Middle frontal gyrus (tissue), 1 donor: Measurements from ENCODE around the gene APOBEC4.
"Not testable (repeated sequence)": the region's sequence is repeated elsewhere in the genome, so short reads cannot be mapped to it uniquely, and the experiment has no call there.

Experiments
- DNase-seq: peaks from one replicate; pipeline ENCODE4 v3.0.0-alpha.2; 2015; ENCODE audit warnings: low spot score; ENCODE audit errors: extremely low spot score

The APOBEC4 gene

GRCh38 chr1:183635099-183635605 lies 18.0 kb downstream of the APOBEC4 start:
- no peak for DNase-seq

- no peak for DNase-seq
These were observed 18.6 kb downstream of the APOBEC4 start for GRCh38 chr1:183634429-183635065.

- DNase-seq, result peak; percentile 40
These were observed 19.3 kb downstream of the APOBEC4 start for GRCh38 chr1:183633676-183634343.

DNA sequence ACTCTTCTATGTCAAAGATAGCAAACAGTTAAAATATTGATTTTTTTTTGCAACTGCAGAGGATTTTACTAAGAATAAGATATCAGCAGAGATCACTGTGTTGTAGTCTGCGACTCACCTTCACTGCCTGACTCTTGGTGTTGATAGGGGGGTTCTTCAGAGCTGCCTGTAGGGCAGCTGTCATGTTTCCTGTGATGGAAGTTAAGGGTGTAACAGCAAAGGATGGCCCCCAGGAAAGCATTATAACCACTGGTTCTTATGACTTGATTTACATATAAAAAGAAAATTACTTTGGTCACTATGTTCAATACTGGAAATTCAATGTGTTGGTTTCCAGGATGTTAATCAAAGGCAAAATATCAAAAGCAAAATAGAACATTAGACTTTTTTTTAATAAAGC lies 20.2 kb downstream of the APOBEC4 start:
- no peak for DNase-seq

GRCh38 chr1:183632114-183632513 lies 21.0 kb downstream of the APOBEC4 start:
- DNase-seq, result no peak

GRCh38 chr1:183630748-183631147 lies 22.4 kb downstream of the APOBEC4 start:
- DNase-seq, result no peak

- no peak for DNase-seq
These were observed 24.6 kb downstream of the APOBEC4 start for GRCh38 chr1:183628537-183628936.

GRCh38 chr1:183626236-183626635 lies 26.9 kb downstream of the APOBEC4 start:
- DNase-seq, result not testable (repeated sequence)

- peak; percentile 29 for DNase-seq
These were observed 30.0 kb downstream of the APOBEC4 start for GRCh38 chr1:183622884-183623785.

DNA sequence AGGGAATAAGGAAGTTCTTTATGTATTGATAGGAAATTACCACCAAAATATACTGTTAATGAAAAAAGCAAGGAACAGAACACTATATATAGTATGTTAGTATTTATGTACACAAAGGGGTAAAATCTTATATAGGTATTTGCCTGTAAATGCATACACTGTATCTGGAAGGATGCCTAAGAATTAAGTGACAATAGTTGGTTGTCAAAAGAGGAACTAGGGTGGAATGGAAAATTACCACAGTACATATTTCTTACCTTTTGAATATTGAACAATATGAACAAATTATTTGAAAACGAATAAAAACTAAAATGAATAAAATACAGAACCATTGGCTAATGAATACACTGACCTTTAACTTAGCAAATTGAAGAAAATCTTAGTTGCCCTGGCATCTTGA lies 31.1 kb downstream of the APOBEC4 start:
- DNase-seq, result no peak

DNA sequence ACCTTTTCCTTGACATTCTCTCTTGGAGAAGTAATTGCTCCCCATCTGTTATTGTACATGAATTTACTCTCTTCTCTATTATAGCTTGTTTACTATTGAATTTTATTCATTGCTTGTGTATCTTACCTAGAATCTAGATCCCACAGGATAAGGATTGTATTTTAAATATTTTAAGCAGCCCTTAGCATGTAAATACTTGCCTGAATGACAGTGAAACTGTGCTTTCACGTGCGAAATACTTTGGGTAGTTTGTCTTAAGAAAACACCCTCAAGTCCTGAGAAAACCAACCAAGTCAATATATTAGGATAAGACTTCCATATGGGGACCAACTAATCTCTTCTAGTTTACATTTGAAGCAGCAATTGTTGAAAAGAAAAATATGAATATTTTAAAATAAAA lies 32.8 kb downstream of the APOBEC4 start:
- DNase-seq, result no peak

DNA sequence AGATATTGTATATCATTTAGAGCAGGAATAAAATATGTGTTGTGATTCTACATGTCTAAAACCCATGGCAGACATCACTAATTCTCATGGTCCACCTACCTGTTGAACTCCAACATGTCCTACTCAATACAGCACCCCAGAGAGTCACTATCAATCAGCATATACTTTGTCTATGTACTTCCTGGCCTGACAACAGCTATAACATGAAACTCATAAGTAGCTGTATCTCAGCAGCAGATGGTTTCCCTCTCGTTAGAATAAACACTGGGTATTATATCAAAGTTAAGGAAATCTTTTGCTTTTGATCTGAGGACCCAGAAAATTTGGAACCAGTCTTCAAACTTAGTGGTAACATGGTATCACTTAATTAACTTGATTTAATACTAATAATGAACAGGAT lies 33.3 kb downstream of the APOBEC4 start:
- no peak for DNase-seq

GRCh38 chr1:183618202-183618601 lies 34.9 kb downstream of the APOBEC4 start:
- DNase-seq, result not testable (repeated sequence)

DNA sequence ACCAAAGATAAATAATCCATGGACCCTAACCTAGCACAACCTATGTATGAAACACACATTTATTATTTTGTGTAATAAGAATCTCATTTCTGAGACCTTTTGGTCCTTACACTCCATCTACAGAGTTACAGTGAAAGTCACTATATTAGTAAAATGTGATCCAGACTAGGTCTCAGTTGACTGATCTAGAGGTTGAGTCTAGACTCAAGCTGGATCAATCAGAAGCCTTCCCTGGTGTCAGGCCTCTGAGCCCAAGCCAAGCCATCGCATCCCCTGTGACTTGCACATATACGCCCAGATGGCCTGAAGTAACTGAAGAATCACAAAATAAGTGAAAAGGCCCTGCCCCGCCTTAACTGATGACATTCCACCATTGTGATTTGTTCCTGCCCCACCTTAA lies 40.1 kb downstream of the APOBEC4 start:
- not testable (repeated sequence) for DNase-seq

GRCh38 chr1:183612407-183612806 lies 40.7 kb downstream of the APOBEC4 start:
- no peak for DNase-seq

- no peak for DNase-seq
These were observed 42.1 kb downstream of the APOBEC4 start for GRCh38 chr1:183611021-183611420.

DNA sequence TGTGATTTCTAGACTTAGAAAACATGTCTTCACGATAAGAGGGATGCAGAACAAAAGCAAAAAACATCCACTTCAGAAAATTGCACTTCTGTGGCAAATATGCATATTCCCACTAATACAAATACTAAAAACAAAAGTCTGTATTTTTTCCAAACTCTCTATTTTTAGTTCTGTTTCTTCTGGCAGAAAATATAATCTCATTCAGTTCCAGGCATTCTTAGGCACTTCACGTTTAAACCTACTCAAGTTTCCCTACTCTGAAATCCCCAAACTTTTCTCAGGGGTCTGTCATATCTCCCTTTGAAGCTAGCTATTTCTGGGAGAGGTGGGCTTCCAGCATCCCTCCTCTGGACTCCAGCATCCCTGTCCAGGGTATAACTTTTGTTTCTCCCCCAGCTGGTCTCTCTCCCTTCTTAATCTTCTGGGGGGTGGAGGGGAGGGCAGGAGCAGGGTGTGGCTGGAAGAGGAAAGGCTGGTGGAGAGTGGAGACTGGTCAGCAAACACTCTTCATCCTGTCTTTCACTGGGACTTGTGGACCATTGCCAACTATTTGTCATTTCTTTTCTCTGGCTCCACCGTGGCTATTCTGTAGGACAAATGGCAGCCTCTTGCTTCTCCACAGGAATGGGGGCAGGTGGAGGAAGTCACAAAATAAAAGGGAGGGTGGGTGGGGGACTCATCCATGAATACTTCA lies 43.2 kb downstream of the APOBEC4 start:
- no peak for DNase-seq

- peak; percentile 74 for DNase-seq
These were observed 43.8 kb downstream of the APOBEC4 start for GRCh38 chr1:183609313-183609712.

DNA sequence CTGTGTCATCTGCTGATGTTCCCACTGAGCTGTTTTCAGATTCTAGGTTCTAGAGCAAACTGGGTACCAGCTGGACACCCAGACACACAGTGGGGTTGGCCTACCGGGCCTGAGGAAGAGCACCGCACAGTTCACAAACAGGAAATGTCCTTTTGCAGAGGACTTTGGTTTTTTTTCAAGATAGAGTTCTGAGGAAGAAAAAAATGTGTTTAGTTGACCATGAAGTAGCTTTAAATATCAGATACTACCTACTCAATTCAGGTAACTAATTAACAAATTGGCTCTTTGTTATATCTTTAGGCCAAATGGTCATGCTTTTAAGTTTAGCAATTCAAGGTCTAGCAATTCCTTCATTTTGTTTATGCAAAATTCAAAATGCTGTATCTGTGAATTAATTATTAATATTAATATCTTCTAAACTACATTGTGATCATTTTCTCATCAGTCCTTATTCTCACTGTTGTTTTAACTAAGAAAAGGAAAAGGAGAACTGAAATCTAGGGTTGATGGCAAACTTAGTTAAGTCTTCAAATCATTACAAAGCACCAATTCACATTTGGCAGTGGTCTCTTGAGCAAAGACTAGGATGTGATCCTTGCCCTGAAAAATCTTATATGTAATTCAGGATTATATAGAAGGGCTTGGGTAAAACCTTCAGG lies 45.7 kb downstream of the APOBEC4 start:
- no peak for DNase-seq

DNA sequence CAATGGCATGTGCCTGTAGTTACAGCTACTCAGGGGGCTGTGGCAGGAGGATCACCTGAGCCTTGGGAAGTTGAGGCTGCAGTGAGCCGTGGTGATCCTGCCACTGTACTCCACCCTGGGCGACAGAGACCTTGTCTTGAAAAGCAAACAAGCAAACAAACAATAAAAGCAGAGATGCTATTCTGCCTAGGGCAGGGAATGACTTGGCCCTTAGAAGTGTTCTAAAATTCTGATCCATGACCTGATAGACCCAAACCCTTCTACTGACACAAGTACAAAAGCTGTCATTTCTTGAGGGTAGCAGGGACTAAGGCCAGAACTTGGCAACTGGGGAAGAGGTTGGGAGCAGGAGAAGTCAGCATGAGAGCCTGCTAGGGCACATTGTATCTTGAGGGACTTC lies 47.2 kb downstream of the APOBEC4 start:
- no peak for DNase-seq

GRCh38 chr1:183604815-183605214 lies 48.3 kb downstream of the APOBEC4 start:
- no peak for DNase-seq
